Epithelial cell of proximal tubule (primary cell): ENCODE results near the gene CAMK1G. TPM values are rescaled to one million over a fixed set of nuclear protein-coding genes. Genes with fewer than 3 reads are reported as not detected.

Experiments used
- DNase-seq: peaks from one replicate; pipeline ENCODE4 v3.0.0-alpha.2; 2011; ENCODE audit warnings: low read depth
- H3K4me3 ChIP-seq: 2 replicates; pipeline ENCODE4 v1.5.1; 2011; ENCODE audit warnings: low read depth, mild to moderate bottlenecking, low read length
- CTCF ChIP-seq: conservative IDR thresholded peaks from 2 replicates; pipeline ENCODE4 v1.5.1; 2012; ENCODE audit warnings: low read depth, mild to moderate bottlenecking, low read length
- total RNA-seq: library from RNA; depleted of rRNA; stranded (reverse); fragments of >200 nt; gene quantifications from 2 replicates; pipeline ENCODE4 v1.2.3, GENCODE V29; 2015

Gene CAMK1G
- total RNA-seq, 1 donor from 2014 or later, result 0.23 TPM

GRCh38 chr1:209612646-209613399 lies 29.3 kb downstream of the CAMK1G start:
- TF ChIP-seq CTCF, result no peak
- no peak overlapping the region for H3K4me3 ChIP-seq
- no peak for DNase-seq

DNA sequence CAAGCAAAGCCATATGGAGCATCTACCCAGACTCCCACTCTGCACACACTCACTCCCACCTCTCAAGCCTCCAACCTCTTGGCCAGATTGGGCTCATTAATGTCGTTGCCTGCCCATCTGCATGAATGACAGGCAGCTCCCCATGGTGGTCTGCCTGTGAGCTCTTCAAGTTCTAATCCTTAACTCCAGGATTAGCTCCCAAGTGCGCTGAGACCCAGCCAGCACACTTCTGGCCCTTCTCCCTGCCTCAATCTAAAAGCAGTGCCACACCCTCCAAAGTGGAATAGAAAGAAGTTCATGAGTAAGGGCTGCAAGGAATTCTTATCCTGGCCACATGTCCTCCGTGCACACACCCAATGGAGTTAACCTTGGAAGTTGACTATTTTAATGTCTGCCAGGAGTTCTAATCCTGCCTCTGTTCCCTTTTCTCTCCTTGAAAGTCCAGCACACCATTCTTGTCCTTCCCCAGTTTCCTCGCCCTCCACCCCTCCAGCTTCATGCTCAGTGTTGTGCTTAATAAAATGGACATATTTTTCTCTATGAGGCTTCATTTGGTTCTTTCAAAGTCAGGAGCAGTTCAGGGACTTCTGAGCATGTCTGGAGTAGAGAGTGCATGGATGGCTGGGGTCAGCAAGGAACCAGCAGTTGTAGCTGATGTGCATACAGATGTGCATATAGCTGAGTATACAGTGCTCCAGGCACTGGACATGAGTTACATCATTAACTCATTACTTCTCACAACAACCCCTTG lies 30.1 kb downstream of the CAMK1G start:
- TF ChIP-seq CTCF, result no peak
- DNase-seq, result no peak
- no peak overlapping the region for H3K4me3 ChIP-seq

DNA sequence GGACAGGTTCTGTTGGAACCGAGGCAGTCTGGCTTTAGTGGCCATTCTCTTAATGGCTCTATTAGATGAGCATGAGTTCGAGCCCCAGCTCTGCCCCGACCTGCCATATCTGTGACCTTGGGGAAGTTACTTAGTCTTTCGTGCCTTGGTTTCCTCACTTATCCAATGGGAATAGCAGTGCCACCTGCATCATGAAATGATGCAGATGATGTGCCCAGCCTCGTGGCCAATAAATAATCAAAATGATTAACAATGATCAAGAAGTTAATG lies 30.6 kb downstream of the CAMK1G start:
- DNase-seq, result no peak
- no peak for TF ChIP-seq CTCF
- H3K4me3 ChIP-seq, result no peak overlapping the region

- no peak overlapping the region for H3K4me3 ChIP-seq
- no peak for TF ChIP-seq CTCF
- DNase-seq, result no peak
Observed at GRCh38 chr1:209614906-209615305, 31.4 kb downstream of the CAMK1G start.

DNA sequence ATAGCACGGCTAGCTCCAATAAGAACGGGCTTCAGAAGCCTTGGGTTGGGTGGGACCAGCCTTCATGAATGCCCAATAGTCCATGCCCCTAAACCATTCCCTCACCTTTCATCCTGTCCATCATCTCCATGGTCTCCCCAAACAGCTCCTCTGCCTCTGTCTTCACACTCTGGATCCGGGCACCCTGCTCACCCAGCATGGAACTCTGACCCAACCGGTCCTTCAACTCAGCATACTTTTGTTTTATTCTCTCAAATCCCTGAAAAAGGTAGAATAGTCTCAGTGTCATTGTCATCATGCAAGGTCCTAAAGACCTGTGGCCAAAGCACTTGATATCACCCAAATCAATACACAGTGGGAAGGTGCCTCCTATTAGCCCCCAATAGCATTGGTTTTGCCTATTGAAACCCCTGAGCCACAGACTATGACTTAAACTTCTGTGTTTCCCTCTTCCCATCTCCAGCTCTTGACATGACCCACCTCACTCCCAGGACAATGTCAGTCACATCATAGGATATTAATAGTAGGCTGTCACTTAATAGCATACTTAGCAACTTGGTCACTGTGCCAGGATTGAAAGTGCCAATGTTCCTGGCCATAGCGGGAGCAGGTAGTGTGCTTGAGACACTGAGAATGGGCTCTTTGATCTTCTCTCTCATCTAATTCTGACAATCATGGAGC lies 33.0 kb downstream of the CAMK1G start:
- no peak for TF ChIP-seq CTCF
- DNase-seq, result no peak
- H3K4me3 ChIP-seq, result no peak overlapping the region

GRCh38 chr1:209617047-209617673 lies 33.6 kb downstream of the CAMK1G start:
- H3K4me3 ChIP-seq, result no peak overlapping the region
- TF ChIP-seq CTCF, result no peak
- no peak for DNase-seq
